Measurements from ENCODE around the gene RFX5. TPM values are rescaled to one million over a fixed set of nuclear protein-coding genes. Genes with fewer than 3 reads are reported as not detected.

The RFX5 gene
- total and polyA plus RNA-seq, 7 donors = 4.7 to 38.7 (median 17.7) TPM

DNA sequence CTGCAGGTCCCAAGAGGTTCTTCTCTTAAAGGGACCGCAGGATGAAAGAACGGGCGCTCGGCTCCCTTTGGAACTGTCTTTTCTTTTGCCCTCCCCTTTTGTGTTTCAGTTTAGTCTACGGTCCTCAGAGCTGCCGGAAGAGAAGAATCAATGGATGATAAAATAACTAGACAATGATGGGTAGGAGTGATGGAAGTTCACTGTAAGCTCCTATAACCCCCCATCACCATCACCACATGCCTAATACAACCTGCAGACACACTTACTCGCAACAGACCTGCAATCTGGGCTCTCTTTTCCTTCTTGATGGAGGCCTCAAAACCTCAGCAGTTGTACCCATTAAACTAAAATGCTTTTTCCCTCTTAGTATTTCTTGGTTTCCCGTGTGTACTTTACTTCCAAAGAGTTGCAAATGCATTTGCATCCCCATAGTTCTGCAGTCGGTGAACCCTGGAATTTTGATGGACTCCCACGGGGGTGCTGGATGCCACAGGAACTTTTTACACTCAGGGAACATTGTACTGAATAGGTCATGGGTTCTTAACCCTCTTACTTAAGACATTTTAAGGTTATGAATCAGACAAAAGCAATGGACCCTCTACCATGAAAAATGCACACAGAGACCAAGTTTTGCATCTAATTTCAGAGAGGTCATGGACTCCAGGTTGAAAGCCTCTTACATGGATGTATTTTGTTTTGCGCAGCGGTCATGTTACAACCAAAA lies 633 bp upstream of the RFX5 start:
- WGBS, 3 donors = 25 to 30% (median 27%) methylated on average over 12 of the region's 12 CpGs
- Histone ChIP-seq H3K36me3 (ENCODE audit: insufficient read depth in 1 of 2, low read depth in 1 of 2) (peaks cover 0 to 35% of the 10 kb centered on the region in 2 donors), H3K4me3 (peak overlapping the region; percentile 88), H3K27ac (peak overlapping the region; percentile 91), H3K27me3 (ENCODE audit: insufficient read depth in 3 of 3, low read length in 2 of 3) (no peaks in the 10 kb centered on the region), H3K9me3 (peaks cover 5% of the 10 kb centered on the region), H3K4me1 (peaks cover 16% of the 10 kb centered on the region)
- intact Hi-C loops (cut with DNase I) = loop anchor here (2.0 to 10.0 kb wide), 3 partner anchors 47 to 150 kb away; partner anchors contain the start of genes PSMB4 (in 2 of the 2) and PIP5K1A (in 1 of the 2)
- no peak for DNase-seq
- TF ChIP-seq, protein P1, sequence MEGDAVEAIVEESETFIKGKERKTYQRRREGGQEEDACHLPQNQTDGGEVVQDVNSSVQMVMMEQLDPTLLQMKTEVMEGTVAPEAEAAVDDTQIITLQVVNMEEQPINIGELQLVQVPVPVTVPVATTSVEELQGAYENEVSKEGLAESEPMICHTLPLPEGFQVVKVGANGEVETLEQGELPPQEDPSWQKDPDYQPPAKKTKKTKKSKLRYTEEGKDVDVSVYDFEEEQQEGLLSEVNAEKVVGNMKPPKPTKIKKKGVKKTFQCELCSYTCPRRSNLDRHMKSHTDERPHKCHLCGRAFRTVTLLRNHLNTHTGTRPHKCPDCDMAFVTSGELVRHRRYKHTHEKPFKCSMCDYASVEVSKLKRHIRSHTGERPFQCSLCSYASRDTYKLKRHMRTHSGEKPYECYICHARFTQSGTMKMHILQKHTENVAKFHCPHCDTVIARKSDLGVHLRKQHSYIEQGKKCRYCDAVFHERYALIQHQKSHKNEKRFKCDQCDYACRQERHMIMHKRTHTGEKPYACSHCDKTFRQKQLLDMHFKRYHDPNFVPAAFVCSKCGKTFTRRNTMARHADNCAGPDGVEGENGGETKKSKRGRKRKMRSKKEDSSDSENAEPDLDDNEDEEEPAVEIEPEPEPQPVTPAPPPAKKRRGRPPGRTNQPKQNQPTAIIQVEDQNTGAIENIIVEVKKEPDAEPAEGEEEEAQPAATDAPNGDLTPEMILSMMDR (IDR thresholded peaks at IDR 0.05) = no peak
- ATAC-seq = no peak

DNA sequence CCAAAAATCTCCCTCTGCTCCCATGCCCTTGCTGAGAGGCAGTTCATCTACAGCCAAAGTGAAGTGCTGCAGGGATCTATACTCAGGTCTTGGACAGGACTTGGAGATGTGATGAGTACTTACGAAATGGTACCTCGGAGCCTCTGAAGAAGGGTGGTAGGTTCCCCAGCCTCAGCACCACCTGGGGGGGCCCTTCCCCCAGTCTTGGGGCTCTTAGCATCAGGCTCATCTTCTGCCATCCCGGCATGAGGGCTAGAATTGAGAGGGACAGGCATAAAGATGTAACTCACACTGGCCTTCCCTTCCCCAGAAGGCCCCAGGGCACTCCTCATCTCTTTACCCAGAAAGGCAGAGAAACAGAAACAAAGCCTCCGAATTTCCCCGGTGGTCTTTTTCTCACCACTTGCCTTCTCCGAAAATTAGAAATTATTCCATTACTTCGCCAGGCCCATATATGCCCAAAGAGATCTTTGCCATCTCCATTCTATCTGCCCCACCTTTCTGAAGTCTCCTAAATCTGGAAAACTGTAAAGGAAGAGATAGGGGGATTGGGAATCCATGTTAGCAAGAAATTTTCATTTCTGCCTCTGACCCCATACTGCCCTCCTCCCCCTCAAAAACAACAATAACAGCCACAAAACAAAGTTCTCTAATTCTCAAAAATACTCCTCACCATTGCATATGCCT lies 827 bp downstream of the RFX5 start:
- 45 to 64% (median 49%) methylated on average over 7 of the region's 7 CpGs for whole genome bisulfite sequencing, 3 donors
- ATAC-seq = no peak
- Histone ChIP-seq H3K4me3 (peak overlapping the region; percentile 88), H3K36me3 (ENCODE audit: insufficient read depth in 1 of 2, low read depth in 1 of 2) (peaks cover 0 to 48% of the 10 kb centered on the region in 2 donors), H3K9me3 (peaks cover 4% of the 10 kb centered on the region), H3K27ac (peak overlapping the region; percentile 91), H3K27me3 (ENCODE audit: insufficient read depth in 3 of 3, low read length in 2 of 3) (no peaks in the 10 kb centered on the region), H3K4me1 (peaks cover 16% of the 10 kb centered on the region)
- intact Hi-C loops (cut with DNase I) = loop anchor here (2.0 to 10.0 kb wide), 3 partner anchors 49 to 149 kb away; partner anchors contain the start of genes PSMB4 (in 2 of the 2) and PIP5K1A (in 1 of the 2)
- TF ChIP-seq, protein P1 (IDR thresholded peaks at IDR 0.05) = no peak
- DNase-seq = no peak

DNA sequence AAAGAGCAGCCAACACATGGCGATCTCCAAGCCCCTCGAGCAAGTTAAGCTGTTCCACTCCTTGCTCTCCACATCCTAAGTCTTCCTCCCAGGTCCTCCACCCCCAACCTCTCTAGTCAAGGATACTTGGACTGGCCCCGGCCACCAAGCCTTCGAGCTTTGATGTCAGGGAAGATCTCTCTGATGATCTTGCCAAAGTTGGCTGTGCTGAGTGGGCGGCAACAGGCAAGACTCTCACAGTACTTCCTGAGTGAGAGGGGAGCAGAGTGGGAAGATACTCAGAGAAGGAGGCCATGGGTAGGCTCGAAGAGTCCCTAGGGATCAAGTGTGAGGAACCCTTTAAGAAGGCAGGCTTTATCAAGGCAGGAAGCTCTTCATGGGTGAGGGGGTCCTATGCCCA lies 2.8 kb downstream of the RFX5 start:
- no peaks in the 10 kb centered on the region for H3K27me3 ChIP-seq (ENCODE audit: insufficient read depth in 3 of 3, low read length in 2 of 3)
- no peak for DNase-seq
- H3K4me3 ChIP-seq = no peak overlapping the region
- no peak overlapping the region for H3K27ac ChIP-seq
- H3K9me3 ChIP-seq = no peaks in the 10 kb centered on the region
- H3K4me1 ChIP-seq = peaks cover 16% of the 10 kb centered on the region
- TF ChIP-seq, protein P1 (IDR thresholded peaks at IDR 0.05) = no peak
- ATAC-seq = no peak
- intact Hi-C loops (cut with DNase I) = loop anchor here in 1 of 2 donors (10.0 kb wide), 1 partner anchor 51 kb away; the partner anchor contains the start of gene PSMB4
- WGBS, 3 donors = 79 to 87% (median 84%) methylated on average over 6 of the region's 6 CpGs
- peaks cover 0 to 48% of the 10 kb centered on the region in 2 donors for H3K36me3 ChIP-seq (ENCODE audit: insufficient read depth in 1 of 2, low read depth in 1 of 2)

DNA sequence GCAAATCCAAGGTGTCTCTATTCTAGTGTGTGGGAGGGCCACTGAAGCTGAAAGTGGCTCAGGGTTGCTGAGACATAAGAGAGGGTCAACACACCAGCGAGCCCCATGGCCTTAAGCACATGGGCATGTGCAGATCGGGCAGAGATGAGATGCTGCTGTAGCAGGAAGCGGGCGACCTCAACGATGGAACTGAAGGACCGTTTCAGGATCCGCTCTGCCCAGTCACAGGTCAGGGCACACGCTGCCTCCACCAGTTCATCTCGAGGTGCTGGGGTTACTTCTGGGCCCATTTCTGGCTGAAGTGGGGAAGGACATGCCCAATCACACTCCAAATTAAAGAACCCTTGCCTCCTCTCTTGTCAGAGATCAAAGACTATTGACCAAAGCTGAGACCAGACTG lies 3.5 kb downstream of the RFX5 start:
- intact Hi-C loops (cut with DNase I) = loop anchor here in 1 of 2 donors (10.0 kb wide), 1 partner anchor 51 kb away; the partner anchor contains the start of gene PSMB4
- no peaks in the 10 kb centered on the region for H3K27me3 ChIP-seq (ENCODE audit: insufficient read depth in 3 of 3, low read length in 2 of 3)
- peaks cover 0 to 48% of the 10 kb centered on the region in 2 donors for H3K36me3 ChIP-seq (ENCODE audit: insufficient read depth in 1 of 2, low read depth in 1 of 2)
- TF ChIP-seq, protein P1 (IDR thresholded peaks at IDR 0.05) = no peak
- H3K4me1 ChIP-seq = peaks cover 16% of the 10 kb centered on the region
- WGBS, 3 donors = 73 to 81% (median 77%) methylated on average over 9 of the region's 9 CpGs
- ATAC-seq = no peak
- no peak for DNase-seq
- H3K4me3 ChIP-seq = no peak overlapping the region
- H3K27ac ChIP-seq = no peak overlapping the region
- no peaks in the 10 kb centered on the region for H3K9me3 ChIP-seq

All from psoas muscle (tissue), 8 donors.